Dendritic cell treated with granulocyte-macrophage colony-stimulating factor and Interleukin-4, amounts not matched to agents 40 ng/mL and 50 ng/mL, for 4 days (primary cell): ENCODE measurements around the gene SPTSSA.
A peak's percentile ranks its signal among the peaks of the same experiment; 100 is the strongest.
"Not testable (repeated sequence)": the region's sequence is repeated elsewhere in the genome, so short reads cannot be mapped to it uniquely, and the experiment has no call there.

Source experiments
- H3K27ac Mint-ChIP-seq: one replicate; pipeline ENCODE4 v1.8.0; 2022; ENCODE audit warnings: mild to moderate bottlenecking, mixed read lengths
- H3K27me3 Mint-ChIP-seq: one replicate; pipeline ENCODE4 v1.8.0; 2022; ENCODE audit warnings: mild to moderate bottlenecking, mixed read lengths
- H3K36me3 Mint-ChIP-seq: one replicate; pipeline ENCODE4 v1.8.0; 2022; ENCODE audit warnings: low read depth, mixed read lengths
- H3K4me1 Mint-ChIP-seq: one replicate; pipeline ENCODE4 v1.8.0; 2022; ENCODE audit warnings: low read depth, mixed read lengths
- H3K4me3 Mint-ChIP-seq: one replicate; pipeline ENCODE4 v1.8.0; 2022; ENCODE audit warnings: mild to moderate bottlenecking, moderate library complexity, mixed read lengths
- H3K9me3 Mint-ChIP-seq: one replicate; pipeline ENCODE4 v1.8.0; 2022; ENCODE audit warnings: mixed read lengths
- intact Hi-C: fragments of 100-400 bp; cut with micrococcal nuclease; formaldehyde crosslinking; loops from one replicate; pipeline ENCODE4 v1.15.0; 2022

Gene SPTSSA

GRCh38 chr14:34462132-34462893 lies at the start of gene SPTSSA:
Gene SPTSSA, minus strand, starts transcription at chr14:34462240. Its CDS starts 33 bp downstream, at chr14:34462207.
- peak within 1 kb of the TSS; percentile 86 for H3K4me3 Mint-ChIP-seq
- no peaks in the 10 kb centered on the region for H3K27me3 Mint-ChIP-seq
- no peaks in the 10 kb centered on the region for H3K9me3 Mint-ChIP-seq
- intact Hi-C loops = loop anchor here (5.0 kb wide), 1 partner anchor 75 kb away; the partner anchor contains the start of gene EAPP
- H3K27ac Mint-ChIP-seq = no peak within 1 kb of the TSS
- H3K4me1 Mint-ChIP-seq = peaks cover 10% of the 10 kb centered on the region
- no peaks in the 10 kb centered on the region for H3K36me3 Mint-ChIP-seq

GRCh38 chr14:34507884-34508283 lies 45.8 kb upstream of the SPTSSA start:
- Mint-ChIP-seq H3K27ac (no peak overlapping the region), H3K36me3 (no peaks in the 10 kb centered on the region), H3K27me3 (no peaks in the 10 kb centered on the region), H3K9me3 (no peaks in the 10 kb centered on the region), H3K4me3 (no peak overlapping the region), H3K4me1 (peaks cover 4% of the 10 kb centered on the region)
- intact Hi-C loops = no loop called here

GRCh38 chr14:34507459-34507858 lies 45.4 kb upstream of the SPTSSA start:
- H3K4me1 Mint-ChIP-seq = peaks cover 8% of the 10 kb centered on the region
- no peaks in the 10 kb centered on the region for H3K27me3 Mint-ChIP-seq
- no peaks in the 10 kb centered on the region for H3K36me3 Mint-ChIP-seq
- H3K27ac Mint-ChIP-seq = no peak overlapping the region
- no peaks in the 10 kb centered on the region for H3K9me3 Mint-ChIP-seq
- intact Hi-C loops = no loop called here
- no peak overlapping the region for H3K4me3 Mint-ChIP-seq

GRCh38 chr14:34505124-34505491 lies 43.1 kb upstream of the SPTSSA start:
- H3K27me3 Mint-ChIP-seq, H3K4me3 Mint-ChIP-seq, intact Hi-C loops, H3K36me3 Mint-ChIP-seq, H3K27ac Mint-ChIP-seq, H3K9me3 Mint-ChIP-seq, H3K4me1 Mint-ChIP-seq: not testable (repeated sequence)

GRCh38 chr14:34504027-34504426 lies 42.0 kb upstream of the SPTSSA start:
- H3K4me1 Mint-ChIP-seq, H3K27me3 Mint-ChIP-seq, H3K36me3 Mint-ChIP-seq, H3K4me3 Mint-ChIP-seq, H3K9me3 Mint-ChIP-seq, H3K27ac Mint-ChIP-seq, intact Hi-C loops: not testable (repeated sequence)

GRCh38 chr14:34502545-34503225 lies 40.6 kb upstream of the SPTSSA start:
- intact Hi-C loops = no loop called here
- peak overlapping the region; percentile 64 for H3K27ac Mint-ChIP-seq
- H3K4me1 Mint-ChIP-seq = peaks cover 8% of the 10 kb centered on the region
- no peak overlapping the region for H3K4me3 Mint-ChIP-seq
- H3K27me3 Mint-ChIP-seq = no peaks in the 10 kb centered on the region
- H3K9me3 Mint-ChIP-seq = no peaks in the 10 kb centered on the region
- no peaks in the 10 kb centered on the region for H3K36me3 Mint-ChIP-seq

- Mint-ChIP-seq H3K36me3 (no peaks in the 10 kb centered on the region), H3K27me3 (no peaks in the 10 kb centered on the region), H3K4me3 (no peak overlapping the region), H3K9me3 (no peaks in the 10 kb centered on the region), H3K4me1 (peaks cover 10% of the 10 kb centered on the region), H3K27ac (no peak overlapping the region)
- intact Hi-C loops = no loop called here
Measured at GRCh38 chr14:34502001-34502400, 40.0 kb upstream of the SPTSSA start.

- Mint-ChIP-seq H3K4me1 (peaks cover 17% of the 10 kb centered on the region), H3K27me3 (no peaks in the 10 kb centered on the region), H3K9me3 (no peaks in the 10 kb centered on the region), H3K27ac (no peak overlapping the region), H3K4me3 (no peak overlapping the region), H3K36me3 (no peaks in the 10 kb centered on the region)
- intact Hi-C loops = no loop called here
Measured at GRCh38 chr14:34501004-34501580, 39.1 kb upstream of the SPTSSA start.

- no peaks in the 10 kb centered on the region for H3K9me3 Mint-ChIP-seq
- H3K27me3 Mint-ChIP-seq = no peaks in the 10 kb centered on the region
- no peak overlapping the region for H3K4me3 Mint-ChIP-seq
- intact Hi-C loops = loop anchor here (2.0 kb wide), 1 partner anchor 168 kb away; no protein-coding TSS in a partner anchor
- peaks cover 17% of the 10 kb centered on the region for H3K4me1 Mint-ChIP-seq
- no peak overlapping the region for H3K27ac Mint-ChIP-seq
- no peaks in the 10 kb centered on the region for H3K36me3 Mint-ChIP-seq
Measured at GRCh38 chr14:34498684-34499412, 36.8 kb upstream of the SPTSSA start.

GRCh38 chr14:34496679-34497513 lies 34.9 kb upstream of the SPTSSA start:
- Mint-ChIP-seq H3K4me1 (peaks cover 9% of the 10 kb centered on the region), H3K9me3 (no peaks in the 10 kb centered on the region), H3K36me3 (no peaks in the 10 kb centered on the region), H3K4me3 (no peak overlapping the region), H3K27ac (peak overlapping the region; percentile 11), H3K27me3 (no peaks in the 10 kb centered on the region)
- intact Hi-C loops = no loop called here

GRCh38 chr14:34496007-34496678 lies 34.1 kb upstream of the SPTSSA start:
- H3K4me3 Mint-ChIP-seq = no peak overlapping the region
- intact Hi-C loops = no loop called here

GRCh38 chr14:34489324-34489723 lies 27.3 kb upstream of the SPTSSA start:
- Mint-ChIP-seq H3K9me3 (no peaks in the 10 kb centered on the region), H3K27me3 (no peaks in the 10 kb centered on the region), H3K36me3 (no peaks in the 10 kb centered on the region), H3K4me1 (no peaks in the 10 kb centered on the region), H3K4me3 (no peak overlapping the region), H3K27ac (no peak overlapping the region)
- intact Hi-C loops = no loop called here

More at GRCh38 chr14:34496007-34496678, 34.1 kb upstream of the SPTSSA start:
- no peaks in the 10 kb centered on the region for H3K9me3 Mint-ChIP-seq
- H3K4me1 Mint-ChIP-seq = peaks cover 9% of the 10 kb centered on the region
- H3K27me3 Mint-ChIP-seq = no peaks in the 10 kb centered on the region
- H3K27ac Mint-ChIP-seq = no peak overlapping the region
- no peaks in the 10 kb centered on the region for H3K36me3 Mint-ChIP-seq

- H3K4me1 Mint-ChIP-seq = no peaks in the 10 kb centered on the region
- H3K27ac Mint-ChIP-seq = no peak overlapping the region
- no peaks in the 10 kb centered on the region for H3K27me3 Mint-ChIP-seq
- H3K4me3 Mint-ChIP-seq = no peak overlapping the region
- no peaks in the 10 kb centered on the region for H3K9me3 Mint-ChIP-seq
- intact Hi-C loops = no loop called here
- no peaks in the 10 kb centered on the region for H3K36me3 Mint-ChIP-seq
Measured at GRCh38 chr14:34488528-34488927, 26.5 kb upstream of the SPTSSA start.
